Esophagus muscularis mucosa (tissue), 4 donors: ENCODE measurements around the gene KBTBD13. TPM values are rescaled to one million over a fixed set of nuclear protein-coding genes. Genes with fewer than 3 reads are reported as not detected.

Experiments
- DNase-seq: peaks from one replicate; pipeline ENCODE4 v3.0.0-alpha.2; 2017; ENCODE audit errors: extremely low spot score
- H3K27ac ChIP-seq, 4 donors: fragments of 200-600 bp; sonication (generic); replicated peaks in 1 of 4; 1 replicate in 3 of 4; 2 replicates in 1 of 4; pipeline ENCODE4 v1.5.1; 2016 to 2019; ENCODE audit warnings: mild to moderate bottlenecking in 1 of 4
- H3K27me3 ChIP-seq, 4 donors: fragments of 200-600 bp; sonication (generic); one replicate each; pipeline versions ENCODE4 v1.5.1 to v1.6.0; 2016 to 2019
- H3K36me3 ChIP-seq, 4 donors: fragments of 200-600 bp; sonication (generic); one replicate each; pipeline ENCODE4 v1.5.1; 2016 to 2019
- H3K4me1 ChIP-seq, 4 donors: fragments of 200-600 bp; sonication (generic); one replicate each; pipeline ENCODE4 v1.5.1; 2016 to 2019
- H3K4me3 ChIP-seq, 4 donors: fragments of 200-600 bp; sonication (generic); 1 replicate in 2 of 4; 2 replicates in 2 of 4; pipeline ENCODE4 v1.5.1; 2016 to 2019; ENCODE audit warnings: mild to moderate bottlenecking in 4 of 4, moderate library complexity in 1 of 4
- H3K9me3 ChIP-seq, 4 donors: fragments of 200-600 bp; sonication (generic); 1 replicate in 3 of 4; 2 replicates in 1 of 4; pipeline ENCODE4 v1.5.1; 2016 to 2019
- EP300 ChIP-seq: sonication (generic); formaldehyde crosslinking; IDR thresholded peaks from one replicate; pipeline ENCODE4 v1.6.1; 2017; ENCODE audit warnings: antibody characterized with exemption
- POLR2A ChIP-seq: fragments of 450-650 bp; IDR thresholded peaks from one replicate; pipeline ENCODE4 v1.6.1; 2017; ENCODE audit warnings: antibody characterized with exemption, moderate library complexity, mild to moderate bottlenecking, low read depth
- POLR2AphosphoS5 ChIP-seq, 2 donors: sonication (generic); formaldehyde crosslinking; IDR thresholded peaks; one replicate each; pipeline ENCODE4 v1.6.1; 2017; ENCODE audit warnings: antibody characterized with exemption in 2 of 2
- WGBS: methylation state at CpG from one replicate; pipeline ENCODE4 v1.1.5; 2018; 5-methylcytosine and 5-hydroxymethylcytosine counted together
- intact Hi-C: fragments of 100-400 bp; cut with DNase I; formaldehyde crosslinking; loops from one replicate; pipeline ENCODE4 v1.15.1; 2023
- total RNA-seq, 4 donors: library from RNA; depleted of rRNA; stranded (reverse); fragments of >200 nt; gene quantifications; one replicate each; pipeline versions ENCODE4 v1.1.0 to v1.2.1, GENCODE V29; 2016
- TF ChIP-seq, protein P1 (sequence below), 3 experiments: fragments of 200-600 bp in 2 of 3; fragments of 450-650 bp in 1 of 3; sonication (generic) in 2 of 3; IDR thresholded peaks; one replicate each; pipeline ENCODE4 v1.5.1; 2017 to 2019; ENCODE audit warnings: antibody characterized with exemption in 3 of 3, mild to moderate bottlenecking in 2 of 3, moderate library complexity in 1 of 3

The KBTBD13 gene
- total RNA-seq, 4 donors from 2014 or later: 0.17 TPM; not detected in 3

DNA sequence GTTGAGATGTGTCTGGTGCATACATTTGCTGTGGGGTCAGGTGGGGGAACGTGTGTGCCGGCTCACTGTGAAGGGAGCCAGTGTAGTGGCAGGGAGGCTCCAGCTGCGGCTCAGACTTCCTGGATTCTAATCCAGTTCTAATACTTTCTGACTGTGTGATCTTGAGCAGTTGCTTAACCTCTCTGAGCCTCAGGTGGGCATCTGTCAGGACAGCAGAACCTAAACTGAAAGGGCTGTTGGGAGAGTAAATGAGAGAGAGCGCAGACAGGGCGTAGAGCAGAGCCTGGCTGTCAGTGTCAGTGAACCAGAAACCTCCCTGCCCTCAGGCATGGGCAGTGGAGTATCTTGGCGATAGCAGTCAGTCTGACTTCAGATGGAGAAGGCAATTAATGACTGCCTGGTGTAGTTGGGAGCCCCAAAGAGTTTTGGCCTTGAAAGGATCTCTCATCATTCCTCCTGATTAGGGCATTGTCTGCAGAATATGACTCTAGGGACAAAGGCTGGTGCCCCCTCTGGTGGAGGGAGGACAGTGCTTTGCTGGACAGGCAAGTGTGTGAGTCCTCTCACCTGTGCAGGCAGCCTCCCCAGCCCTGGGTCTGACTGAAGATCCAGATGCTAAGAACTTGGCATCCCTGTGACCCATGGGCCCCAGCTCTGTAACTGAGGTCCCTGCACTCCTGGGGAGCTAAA is 9.6 kb downstream of the KBTBD13 start:
- TF ChIP-seq POLR2AphosphoS5 (IDR thresholded peaks at IDR 0.05): no peak
- TF ChIP-seq, protein P1, sequence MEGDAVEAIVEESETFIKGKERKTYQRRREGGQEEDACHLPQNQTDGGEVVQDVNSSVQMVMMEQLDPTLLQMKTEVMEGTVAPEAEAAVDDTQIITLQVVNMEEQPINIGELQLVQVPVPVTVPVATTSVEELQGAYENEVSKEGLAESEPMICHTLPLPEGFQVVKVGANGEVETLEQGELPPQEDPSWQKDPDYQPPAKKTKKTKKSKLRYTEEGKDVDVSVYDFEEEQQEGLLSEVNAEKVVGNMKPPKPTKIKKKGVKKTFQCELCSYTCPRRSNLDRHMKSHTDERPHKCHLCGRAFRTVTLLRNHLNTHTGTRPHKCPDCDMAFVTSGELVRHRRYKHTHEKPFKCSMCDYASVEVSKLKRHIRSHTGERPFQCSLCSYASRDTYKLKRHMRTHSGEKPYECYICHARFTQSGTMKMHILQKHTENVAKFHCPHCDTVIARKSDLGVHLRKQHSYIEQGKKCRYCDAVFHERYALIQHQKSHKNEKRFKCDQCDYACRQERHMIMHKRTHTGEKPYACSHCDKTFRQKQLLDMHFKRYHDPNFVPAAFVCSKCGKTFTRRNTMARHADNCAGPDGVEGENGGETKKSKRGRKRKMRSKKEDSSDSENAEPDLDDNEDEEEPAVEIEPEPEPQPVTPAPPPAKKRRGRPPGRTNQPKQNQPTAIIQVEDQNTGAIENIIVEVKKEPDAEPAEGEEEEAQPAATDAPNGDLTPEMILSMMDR (IDR thresholded peaks at IDR 0.05): peak; percentile 34 to 45 (median 42)
- TF ChIP-seq EP300: no peak
- Histone ChIP-seq H3K27me3 (no peaks in the 10 kb centered on the region), H3K36me3 (no peaks in the 10 kb centered on the region), H3K4me1 (peaks cover 89 to 100% (median 99%) of the 10 kb centered on the region in 4 donors), H3K9me3 (no peaks in the 10 kb centered on the region), H3K4me3 (no peak overlapping the region), H3K27ac (peak overlapping the region; percentile 91 to 96 (median 95))
- 75% methylated on average over 6 of the region's 6 CpGs for WGBS
- DNase-seq: no peak
- intact Hi-C loops: loop anchor here (10.0 kb wide), 1 partner anchor 241 kb away; the partner anchor contains the start of gene PLEKHO2

DNA sequence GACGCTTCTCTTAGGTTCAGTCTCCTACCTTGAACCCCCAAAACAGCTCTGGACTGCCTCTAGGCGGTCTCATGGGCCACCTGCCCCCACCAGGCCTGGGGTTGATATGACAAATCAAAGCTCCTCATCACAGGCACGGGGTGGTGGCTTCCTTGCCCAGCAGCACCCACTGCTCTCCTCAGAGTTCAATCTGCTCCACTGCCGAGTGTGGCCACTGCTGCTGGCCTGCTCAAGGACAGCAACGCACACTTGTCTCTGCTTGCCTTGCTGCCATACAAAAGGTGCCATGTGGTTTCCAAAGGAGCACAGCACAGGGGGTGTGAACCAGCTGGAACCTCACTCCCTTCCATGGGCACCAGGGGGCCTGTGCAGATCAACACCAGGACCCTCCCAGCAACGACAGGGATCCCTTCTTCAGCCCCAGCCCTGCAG is 10.2 kb downstream of the KBTBD13 start:
- H3K9me3 ChIP-seq: no peaks in the 10 kb centered on the region
- H3K36me3 ChIP-seq: no peaks in the 10 kb centered on the region
- peaks cover 88 to 100% (median 99%) of the 10 kb centered on the region in 4 donors for H3K4me1 ChIP-seq
- intact Hi-C loops: loop anchor here (10.0 kb wide), 1 partner anchor 242 kb away; the partner anchor contains the start of gene PLEKHO2
- H3K27me3 ChIP-seq: no peaks in the 10 kb centered on the region
- H3K4me3 ChIP-seq: no peak overlapping the region
- TF ChIP-seq, protein P1 (IDR thresholded peaks at IDR 0.05): peak in 2 of 3 experiments; percentile 2 to 11
- no peak for TF ChIP-seq POLR2A
- TF ChIP-seq POLR2AphosphoS5 (IDR thresholded peaks at IDR 0.05): no peak
- no peak for TF ChIP-seq EP300
- peak overlapping the region; percentile 91 to 96 (median 95) for H3K27ac ChIP-seq
- no peak for DNase-seq
- WGBS: 61% methylated on average over 5 of the region's 6 CpGs

DNA sequence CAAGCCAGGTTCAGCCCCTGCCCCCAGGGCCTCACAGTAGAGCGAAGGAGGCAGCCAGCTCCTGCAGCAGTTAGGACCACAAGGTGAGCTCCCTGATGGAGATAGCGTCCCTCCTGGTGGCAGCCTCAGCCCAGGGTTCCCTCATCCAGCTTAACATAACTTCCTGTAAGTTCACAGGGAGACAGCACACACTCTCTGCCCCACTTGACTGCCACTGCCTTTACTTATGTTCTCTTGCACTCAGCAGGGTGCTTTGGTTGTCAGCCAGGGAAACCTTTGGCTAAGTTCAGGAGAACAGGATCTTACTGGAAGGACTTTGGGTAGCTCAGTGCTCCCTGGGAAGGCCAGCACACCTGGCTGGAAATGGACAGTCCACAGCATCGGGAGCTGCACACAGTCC is 10.9 kb downstream of the KBTBD13 start:
- Histone ChIP-seq H3K27ac (peak overlapping the region; percentile 91 to 96 (median 95)), H3K9me3 (no peaks in the 10 kb centered on the region), H3K36me3 (no peaks in the 10 kb centered on the region), H3K4me3 (no peak overlapping the region), H3K27me3 (no peaks in the 10 kb centered on the region), H3K4me1 (peaks cover 87 to 100% (median 99%) of the 10 kb centered on the region in 4 donors)
- intact Hi-C loops: loop anchor here (10.0 kb wide), 1 partner anchor 243 kb away; the partner anchor contains the start of gene PLEKHO2
- 76% methylated on average over 2 of the region's 3 CpGs for whole genome bisulfite sequencing
- TF ChIP-seq POLR2AphosphoS5 (IDR thresholded peaks at IDR 0.05): peak in 1 of 2 donors; percentile 3
- TF ChIP-seq, protein P1 (IDR thresholded peaks at IDR 0.05): no peak
- no peak for TF ChIP-seq EP300
- TF ChIP-seq POLR2A: no peak
- DNase-seq: no peak

GRCh38 chr15:65087873-65088642 is 11.5 kb downstream of the KBTBD13 start:
- Histone ChIP-seq H3K4me1 (peaks cover 80 to 100% (median 99%) of the 10 kb centered on the region in 4 donors), H3K36me3 (no peaks in the 10 kb centered on the region), H3K27ac (peak overlapping the region; percentile 91 to 96 (median 95)), H3K4me3 (no peak overlapping the region), H3K9me3 (no peaks in the 10 kb centered on the region), H3K27me3 (no peaks in the 10 kb centered on the region)
- intact Hi-C loops: loop anchor here (10.0 kb wide), 1 partner anchor 243 kb away; the partner anchor contains the start of gene PLEKHO2
- WGBS: 51% methylated on average over 11 of the region's 13 CpGs
- peak; percentile 76 to 90 for TF ChIP-seq POLR2AphosphoS5 (IDR thresholded peaks at IDR 0.05)
- TF ChIP-seq EP300: peak; percentile 88
- TF ChIP-seq POLR2A: no peak
- DNase-seq: peak; percentile 96

DNA sequence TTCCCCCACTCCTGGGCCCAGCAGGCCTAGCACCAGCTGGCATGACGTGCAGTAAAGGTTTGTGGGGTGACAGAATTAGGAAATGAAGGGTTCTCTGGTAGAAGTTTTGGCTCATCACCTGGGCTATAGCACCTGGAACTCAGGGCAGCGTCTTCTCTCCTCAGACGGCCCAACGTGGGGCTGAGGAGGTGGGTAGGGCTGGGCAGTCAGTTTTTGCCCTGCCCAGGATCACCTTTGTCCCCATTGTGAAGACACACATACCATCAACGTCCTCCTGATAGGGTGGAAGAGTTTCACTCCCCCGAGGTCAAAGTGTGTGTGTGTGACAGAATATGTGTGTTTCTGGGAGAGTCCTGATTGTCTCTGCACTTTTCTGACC is 12.1 kb downstream of the KBTBD13 start:
- WGBS: 65% methylated on average over 6 of the region's 6 CpGs
- no peak for DNase-seq
- Histone ChIP-seq H3K27ac (peak overlapping the region; percentile 91 to 96 (median 95)), H3K4me3 (no peak overlapping the region), H3K36me3 (no peaks in the 10 kb centered on the region), H3K4me1 (peaks cover 75 to 100% (median 99%) of the 10 kb centered on the region in 4 donors), H3K27me3 (no peaks in the 10 kb centered on the region), H3K9me3 (no peaks in the 10 kb centered on the region)
- TF ChIP-seq, protein P1 (IDR thresholded peaks at IDR 0.05): no peak
- TF ChIP-seq EP300 (no peak), POLR2A (no peak), POLR2AphosphoS5 (IDR thresholded peaks at IDR 0.05) (no peak)
- intact Hi-C loops: loop anchor here (10.0 kb wide), 1 partner anchor 244 kb away; the partner anchor contains the start of gene PLEKHO2
